GM12891 (cell line): ENCODE measurements around the gene AFG3L2.

ENCODE experiments used
- PAX5 ChIP-seq: IDR thresholded peaks from 2 replicates; pipeline ENCODE4 v1.6.1; 2011; ENCODE audit warnings: low read length, moderate library complexity, mild to moderate bottlenecking; ENCODE audit not compliant: insufficient read depth, severe bottlenecking
- POLR2A ChIP-seq: IDR thresholded peaks from 2 replicates; pipeline ENCODE4 v1.6.1; 2011; ENCODE audit warnings: low read depth, low read length, control low read depth
- POLR2AphosphoS5 ChIP-seq: IDR thresholded peaks from 2 replicates; pipeline ENCODE4 v1.6.1; 2011; ENCODE audit warnings: low read depth, low read length, control low read depth
- POU2F2 ChIP-seq: IDR thresholded peaks from 2 replicates; pipeline ENCODE4 v1.6.1; 2011; ENCODE audit warnings: low read depth, mild to moderate bottlenecking, control low read depth, low read length, moderate library complexity
- SPI1 ChIP-seq: IDR thresholded peaks from 2 replicates; pipeline ENCODE4 v1.6.1; 2011; ENCODE audit warnings: low read depth, low read length, control low read depth
- TAF1 ChIP-seq: IDR thresholded peaks from 2 replicates; pipeline ENCODE4 v1.6.1; 2011; ENCODE audit warnings: low read depth, low read length, control low read depth

- TF ChIP-seq POLR2A = 0 out of 2 replicates have a peak, but pooled peaks have one; percentile 31
- no peak for TF ChIP-seq POLR2AphosphoS5
- TF ChIP-seq TAF1 = no peak
- TF ChIP-seq POU2F2 = no peak
- peak; percentile 57 for TF ChIP-seq SPI1
- no peak for TF ChIP-seq PAX5
These were observed 49.4 kb downstream of the AFG3L2 start for GRCh38 chr18:12327510-12328178.
